PC-9 (cell line): Measurements from ENCODE around the gene MPP3. TPM values are rescaled to one million over a fixed set of nuclear protein-coding genes. Genes with fewer than 3 reads are reported as not detected.

Experiments used
- BruUV-seq: library from RNA; stranded (reverse); fragments of 400-500 nt; replicated peaks from 2 replicates; lab custom pipeline; 2021; lab: Mats Ljungman, UMichigan
- CTCF ChIA-PET: fragments of 300-600 bp; sonication (Branson Sonifier 250); formaldehyde crosslinking; loops from one replicate; lab custom pipeline; 2022; ENCODE audit warnings: antibody characterized with exemption; lab: Charles Lee
- POLR2A ChIA-PET: fragments of 300-600 bp; sonication (Branson Sonifier 250); formaldehyde crosslinking; loops from one replicate; lab custom pipeline; 2022; ENCODE audit warnings: antibody characterized with exemption; ENCODE audit not compliant: unreplicated experiment; lab: Charles Lee
- DNase-seq, 2 experiments: peaks; one replicate each; pipeline versions ENCODE4 v3.0.0 to v3.0.0-alpha.2; 2015 to 2022; ENCODE audit warnings: mixed read lengths in 1 of 2
- H2AFZ ChIP-seq: fragments of 200-600 bp; sonication (generic); 2 replicates; pipeline ENCODE4 v1.8.1; 2017; ENCODE audit warnings: antibody characterized with exemption
- H3F3A ChIP-seq: fragments of 200-600 bp; sonication (generic); 2 replicates; pipeline ENCODE4 v1.8.1; 2017; ENCODE audit warnings: antibody characterized with exemption, mild to moderate bottlenecking, low read depth; ENCODE audit not compliant: insufficient read depth
- H3K27ac ChIP-seq: fragments of 200-600 bp; sonication (generic); 2 replicates; pipeline ENCODE4 v1.6.1; 2016; ENCODE audit warnings: mixed run types
- H3K27me3 ChIP-seq: fragments of 200-600 bp; sonication (generic); 2 replicates; pipeline ENCODE4 v1.6.1; 2016; ENCODE audit warnings: low read depth, mixed run types; ENCODE audit not compliant: insufficient read depth
- H3K36me3 ChIP-seq: fragments of 200-600 bp; sonication (generic); 2 replicates; pipeline ENCODE4 v1.6.1; 2016; ENCODE audit warnings: low read depth, mixed run types
- H3K4me1 ChIP-seq: fragments of 200-600 bp; sonication (generic); replicated peaks from 2 replicates; pipeline ENCODE4 v1.6.1; 2016; ENCODE audit warnings: mixed run types; ENCODE audit not compliant: insufficient read depth
- H3K4me2 ChIP-seq: fragments of 200-600 bp; sonication (generic); 2 replicates; pipeline ENCODE4 v1.6.1; 2017; ENCODE audit warnings: mixed run types
- H3K4me3 ChIP-seq: fragments of 200-600 bp; sonication (generic); 2 replicates; pipeline ENCODE4 v1.6.1; 2016; ENCODE audit warnings: mixed run types
- H3K79me2 ChIP-seq: fragments of 200-600 bp; sonication (generic); 2 replicates; pipeline ENCODE4 v1.6.1; 2017; ENCODE audit warnings: low read depth, mixed run types
- H3K9me2 ChIP-seq: fragments of 200-600 bp; sonication (generic); 2 replicates; pipeline ENCODE4 v1.8.1; 2017; ENCODE audit warnings: mild to moderate bottlenecking; ENCODE audit not compliant: insufficient read depth
- H3K9me3 ChIP-seq: fragments of 200-600 bp; sonication (generic); 2 replicates; pipeline ENCODE4 v1.8.1; 2016; ENCODE audit warnings: low read depth; ENCODE audit not compliant: insufficient read depth
- H4K20me1 ChIP-seq: fragments of 200-600 bp; sonication (generic); 2 replicates; pipeline ENCODE4 v1.8.1; 2017; ENCODE audit not compliant: insufficient read depth
- CTCF ChIP-seq: fragments of 200-600 bp; sonication (generic); conservative IDR thresholded peaks from 2 replicates; pipeline ENCODE4 v1.6.1; 2017; ENCODE audit warnings: mixed run types, antibody characterized with exemption, mild to moderate bottlenecking, moderate library complexity
- EZH2 ChIP-seq: fragments of 200-600 bp; sonication (generic); IDR thresholded peaks from 2 replicates; pipeline ENCODE4 v1.8.0; 2017; ENCODE audit warnings: antibody characterized with exemption, low read depth
- intact Hi-C: fragments of 100-400 bp; cut with micrococcal nuclease; formaldehyde crosslinking; loops from one replicate; pipeline ENCODE4 v1.10.0; 2022; ENCODE audit not compliant: unreplicated experiment
- total RNA-seq: library from RNA; stranded (reverse); gene quantifications from 2 replicates; pipeline ENCODE4 v1.2.3, GENCODE V29; 2021

Gene MPP3
- total RNA-seq, 1 experiment from 2014 or later = 17.4 TPM

- H3K79me2 ChIP-seq = no peaks in the 10 kb centered on the region
Observed at GRCh38 chr17:43846963-43847371, 14.0 kb upstream of the MPP3 start, which contains the start of gene CD300LG. Gene CD300LG, plus strand, starts transcription at chr17:43847176. Its CDS starts 41 bp downstream, at chr17:43847217.

GRCh38 chr17:43846221-43846712 lies 13.3 kb upstream of the MPP3 start:
- H3K79me2 ChIP-seq = no peaks in the 10 kb centered on the region
- H3K9me2 ChIP-seq = no peaks in the 10 kb centered on the region
- ChIA-PET POLR2A (interaction anchor here (0.6 kb wide), 2 partner anchors 79 to 486 kb away, joined by 3 to 4 read pairs; no protein-coding TSS in a partner anchor), CTCF (interaction anchor here (0.6 to 1.1 kb wide), 7 partner anchors 19 to 147 kb away, joined by 3 to 7 read pairs (median 4); no protein-coding TSS in a partner anchor)
- intact Hi-C loops = loop anchor here (2.0 to 5.0 kb wide), 2 partner anchors 67 to 154 kb away; partner anchors contain the start of gene DUSP3
- no peaks in the 10 kb centered on the region for H3K36me3 ChIP-seq
- H3K4me2 ChIP-seq = no peak overlapping the region
- peaks cover 15% of the 10 kb centered on the region for H3K4me1 ChIP-seq
- BruUV-seq = no TSS peak
- no peaks in the 10 kb centered on the region for H3K9me3 ChIP-seq
- peak in 1 of 2 experiments; percentile 83 for DNase-seq
- H3K4me3 ChIP-seq = no peak overlapping the region
- peaks cover 19% of the 10 kb centered on the region for H3F3A ChIP-seq
- peaks cover 3% of the 10 kb centered on the region; the same call in 1 of the 2 replicates for H3K27me3 ChIP-seq
- no peaks in the 10 kb centered on the region for H4K20me1 ChIP-seq
- no peak overlapping the region for H2AFZ ChIP-seq
- TF ChIP-seq EZH2 (no peak), CTCF (peak; percentile 98)
- H3K27ac ChIP-seq = no peak overlapping the region

More at GRCh38 chr17:43846963-43847371, 14.0 kb upstream of the MPP3 start, which contains the start of gene CD300LG:
- H3K4me1 ChIP-seq = peaks cover 8% of the 10 kb centered on the region
- no peak within 1 kb of the TSS for H3K27ac ChIP-seq
- no peaks in the 10 kb centered on the region for H4K20me1 ChIP-seq
- no peaks in the 10 kb centered on the region for H3K9me2 ChIP-seq
- intact Hi-C loops = loop anchor here (2.0 to 5.0 kb wide), 2 partner anchors 68 to 155 kb away; partner anchors contain the start of gene DUSP3
- ChIA-PET CTCF (interaction anchor here (0.6 to 1.1 kb wide), 3 partner anchors 18 to 147 kb away, joined by 3 to 7 read pairs (median 4); no protein-coding TSS in a partner anchor), POLR2A (no interaction called here)
- TF ChIP-seq EZH2 (no peak), CTCF (no peak)
- H3F3A ChIP-seq = peaks cover 12% of the 10 kb centered on the region; the same call in 1 of the 2 replicates
- no peak within 1 kb of the TSS for H2AFZ ChIP-seq
- H3K4me3 ChIP-seq = no peak within 1 kb of the TSS
- DNase-seq = no peak
- no peak within 1 kb of the TSS for H3K4me2 ChIP-seq
- no TSS peak for BruUV-seq
- H3K27me3 ChIP-seq = peaks cover 9% of the 10 kb centered on the region; the same call in 1 of the 2 replicates
- no peaks in the 10 kb centered on the region for H3K36me3 ChIP-seq
- no peaks in the 10 kb centered on the region for H3K9me3 ChIP-seq

- DNase-seq = no peak
- peaks cover 20% of the 10 kb centered on the region for H3K4me1 ChIP-seq
- POLR2A ChIA-PET = interaction anchor here (0.6 kb wide), 2 partner anchors 79 to 485 kb away, joined by 3 to 4 read pairs; no protein-coding TSS in a partner anchor
- no peaks in the 10 kb centered on the region for H3K79me2 ChIP-seq
- TF ChIP-seq EZH2 (no peak), CTCF (no peak)
- no peaks in the 10 kb centered on the region for H4K20me1 ChIP-seq
- H2AFZ ChIP-seq = no peak overlapping the region
- intact Hi-C loops = loop anchor here (2.0 to 5.0 kb wide), 2 partner anchors 67 to 153 kb away; partner anchors contain the start of gene DUSP3
- H3K27me3 ChIP-seq = no peaks in the 10 kb centered on the region
- H3K4me3 ChIP-seq = no peak overlapping the region
- H3K4me2 ChIP-seq = no peak overlapping the region
- CTCF ChIA-PET = interaction anchor here (0.6 to 1.1 kb wide), 5 partner anchors 24 to 86 kb away, joined by 3 to 7 read pairs (median 4); no protein-coding TSS in a partner anchor
- no peak overlapping the region for H3K27ac ChIP-seq
- no peaks in the 10 kb centered on the region for H3K9me2 ChIP-seq
- BruUV-seq = no TSS peak
- H3K9me3 ChIP-seq = no peaks in the 10 kb centered on the region
- H3K36me3 ChIP-seq = no peaks in the 10 kb centered on the region
- H3F3A ChIP-seq = peaks cover 24% of the 10 kb centered on the region
Observed at GRCh38 chr17:43845766-43846165, 12.8 kb upstream of the MPP3 start.
